ENCODE results near the gene AJAP1. TPM values are rescaled to one million over a fixed set of nuclear protein-coding genes. Genes with fewer than 3 reads are reported as not detected.

AJAP1 gene
- polyA plus RNA-seq, 1 of the 3 experiments (the other 2 are of a cell fraction): not detected

GRCh38 chr1:4762146-4762545, 107.7 kb downstream of the AJAP1 start:
- Histone ChIP-seq H3K27ac (ENCODE audit: low read depth in 2 of 2, low read length in 1 of 2) (no peak overlapping the region), H3K4me2 (no peak overlapping the region), H3K4me1 (ENCODE audit: control insufficient read depth in 1 of 2, insufficient read depth in 2 of 2, low read depth in 1 of 2, low read length in 1 of 2) (no peaks in the 10 kb centered on the region), H3K79me2 (ENCODE audit: insufficient read depth) (no peaks in the 10 kb centered on the region), H3K9ac (no peak overlapping the region), H3F3A (replicated peaks; ENCODE audit: insufficient read depth) (no peaks in the 10 kb centered on the region), H3K9me3 (no peaks in the 10 kb centered on the region), H3K36me3 (replicated peaks in 1 of 2; ENCODE audit: control insufficient read depth in 1 of 2, insufficient read depth in 2 of 2, low read length in 1 of 2) (no peaks in the 10 kb centered on the region), H3K9me2 (no peaks in the 10 kb centered on the region), H2AFZ (ENCODE audit: low read depth) (no peak overlapping the region), H4K20me1 (ENCODE audit: insufficient read depth) (no peaks in the 10 kb centered on the region), H3K4me3 (ENCODE audit: low read depth in 2 of 2, low read length in 1 of 2) (no peak overlapping the region), H3K27me3 (ENCODE audit: insufficient read depth) (no peaks in the 10 kb centered on the region)
- CTCF ChIA-PET: no interaction called here
- DNase-seq: no peak
- 28% methylated on average over 4 of the region's 7 CpGs for WGBS (ENCODE audit: low lambda C conversion rate)
- TF ChIP-seq CHD2 (IDR thresholded peaks at IDR 0.05; ENCODE audit: low read length, partially characterized antibody) (no peak), FOSL2 (IDR thresholded peaks at IDR 0.05; ENCODE audit: borderline replicate concordance, low read depth) (no peak), TEAD4 (IDR thresholded peaks at IDR 0.05; ENCODE audit: borderline replicate concordance, insufficient read depth) (no peak), EP300 (IDR thresholded peaks at IDR 0.05; ENCODE audit: borderline replicate concordance in 1 of 2, low read depth in 1 of 2, low read length in 1 of 2) (no peak), MEF2A (IDR thresholded peaks at IDR 0.05; ENCODE audit: borderline replicate concordance, low read depth) (no peak), RAD21 (IDR thresholded peaks at IDR 0.05; ENCODE audit: low read length) (no peak), ZBTB33 (IDR thresholded peaks at IDR 0.05; ENCODE audit: borderline replicate concordance, low read depth) (no peak), NRF1 (IDR thresholded peaks at IDR 0.05; ENCODE audit: low read depth, low read length) (no peak), MXI1 (IDR thresholded peaks at IDR 0.05; ENCODE audit: low read depth, low read length) (no peak), FOXJ3 (CRISPR knock-in tag; IDR thresholded peaks at IDR 0.05) (no peak), GABPA (IDR thresholded peaks at IDR 0.05; ENCODE audit: low read depth) (no peak), RFX5 (IDR thresholded peaks at IDR 0.05; ENCODE audit: low read length) (no peak), RXRA (IDR thresholded peaks at IDR 0.05; ENCODE audit: borderline replicate concordance, low read depth) (no peak), TCF12 (IDR thresholded peaks at IDR 0.05) (no peak), MAX (IDR thresholded peaks at IDR 0.05; ENCODE audit: low read depth) (no peak), YY1 (IDR thresholded peaks at IDR 0.05; ENCODE audit: low read depth) (no peak)
- TF ChIP-seq, protein P1, sequence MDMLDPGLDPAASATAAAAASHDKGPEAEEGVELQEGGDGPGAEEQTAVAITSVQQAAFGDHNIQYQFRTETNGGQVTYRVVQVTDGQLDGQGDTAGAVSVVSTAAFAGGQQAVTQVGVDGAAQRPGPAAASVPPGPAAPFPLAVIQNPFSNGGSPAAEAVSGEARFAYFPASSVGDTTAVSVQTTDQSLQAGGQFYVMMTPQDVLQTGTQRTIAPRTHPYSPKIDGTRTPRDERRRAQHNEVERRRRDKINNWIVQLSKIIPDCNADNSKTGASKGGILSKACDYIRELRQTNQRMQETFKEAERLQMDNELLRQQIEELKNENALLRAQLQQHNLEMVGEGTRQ (IDR thresholded peaks at IDR 0.05; ENCODE audit: borderline replicate concordance, low read depth, low read length): no peak
- POLR2A ChIA-PET: no interaction called here

- ChIA-PET POLR2A (no interaction called here), CTCF (interaction anchor here (0.8 to 2.8 kb wide), 2 partner anchors 10 to 111 kb away, joined by 3 to 12 read pairs; no protein-coding TSS in a partner anchor)
- H3K27me3 ChIP-seq (ENCODE audit: insufficient read depth): no peaks in the 10 kb centered on the region
- H2AFZ ChIP-seq (ENCODE audit: low read depth): no peak overlapping the region
- WGBS (ENCODE audit: low lambda C conversion rate): 44% methylated on average over 4 of the region's 4 CpGs
- H4K20me1 ChIP-seq (ENCODE audit: insufficient read depth): no peaks in the 10 kb centered on the region
- H3K9ac ChIP-seq: no peak overlapping the region
- H3F3A ChIP-seq (replicated peaks; ENCODE audit: insufficient read depth): no peaks in the 10 kb centered on the region
- no peak overlapping the region for H3K27ac ChIP-seq (ENCODE audit: low read depth in 2 of 2, low read length in 1 of 2)
- H3K4me3 ChIP-seq (ENCODE audit: low read depth in 2 of 2, low read length in 1 of 2): no peak overlapping the region
- H3K9me3 ChIP-seq: no peaks in the 10 kb centered on the region
- no peak for DNase-seq
- H3K4me2 ChIP-seq: no peak overlapping the region
- H3K9me2 ChIP-seq: no peaks in the 10 kb centered on the region
- H3K36me3 ChIP-seq (replicated peaks in 1 of 2; ENCODE audit: control insufficient read depth in 1 of 2, insufficient read depth in 2 of 2, low read length in 1 of 2): no peaks in the 10 kb centered on the region
- no peaks in the 10 kb centered on the region; a peak in 1 of 4 replicates for H3K4me1 ChIP-seq (ENCODE audit: control insufficient read depth in 1 of 2, insufficient read depth in 2 of 2, low read depth in 1 of 2, low read length in 1 of 2)
- TF ChIP-seq CHD2 (IDR thresholded peaks at IDR 0.05; ENCODE audit: low read length, partially characterized antibody) (no peak), TEAD4 (IDR thresholded peaks at IDR 0.05; ENCODE audit: borderline replicate concordance, insufficient read depth) (no peak), RAD21 (IDR thresholded peaks at IDR 0.05; ENCODE audit: low read length) (no peak), TAF1 (IDR thresholded peaks at IDR 0.05; ENCODE audit: borderline replicate concordance, low read depth, low read length) (no peak), CTCF (IDR thresholded peaks at IDR 0.05) (no peak), NRF1 (IDR thresholded peaks at IDR 0.05; ENCODE audit: low read depth, low read length) (no peak), SMC3 (IDR thresholded peaks at IDR 0.05; ENCODE audit: low read depth, low read length) (no peak), EZH2phosphoT487 (IDR thresholded peaks at IDR 0.05; ENCODE audit: borderline replicate concordance, low read depth) (no peak), RXRA (IDR thresholded peaks at IDR 0.05; ENCODE audit: borderline replicate concordance, low read depth) (no peak)
- no peaks in the 10 kb centered on the region for H3K79me2 ChIP-seq (ENCODE audit: insufficient read depth)
Measured at GRCh38 chr1:4767308-4767707, 112.9 kb downstream of the AJAP1 start.

Data from SK-N-SH (cell line).